ENCODE measurements around the gene ELMO1. TPM values are rescaled to one million over a fixed set of nuclear protein-coding genes. Genes with fewer than 3 reads are reported as not detected.

Gene ELMO1
- total RNA-seq, 4 donors from 2014 or later = 31.1 to 42.9 (median 38.7) TPM

- TF ChIP-seq CTCF (IDR thresholded peaks at IDR 0.05) = no peak
- TF ChIP-seq POLR2A (IDR thresholded peaks at IDR 0.05; ENCODE audit: low read depth) = no peak
- TF ChIP-seq EP300 (IDR thresholded peaks at IDR 0.05) = no peak
- no peak for TF ChIP-seq POLR2AphosphoS5 (IDR thresholded peaks at IDR 0.05)
- intact Hi-C loops (cut with DNase I) = no loop called here
These were observed 397.9 kb downstream of the ELMO1 start for GRCh38 chr7:37050801-37051200.

GRCh38 chr7:37048674-37049073, 400.0 kb downstream of the ELMO1 start:
- Histone ChIP-seq H3K4me1 (peaks cover 10 to 12% (median 11%) of the 10 kb centered on the region in 4 donors), H3K9me3 (no peaks in the 10 kb centered on the region), H3K36me3 (no peaks in the 10 kb centered on the region), H3K27me3 (no peaks in the 10 kb centered on the region), H3K27ac (replicated peaks in 1 of 4) (no peak overlapping the region), H3K4me3 (no peak overlapping the region)
- TF ChIP-seq EP300 (IDR thresholded peaks at IDR 0.05) (no peak), POLR2A (IDR thresholded peaks at IDR 0.05; ENCODE audit: low read depth) (no peak), CTCF (IDR thresholded peaks at IDR 0.05) (no peak), POLR2AphosphoS5 (IDR thresholded peaks at IDR 0.05) (no peak)
- intact Hi-C loops (cut with DNase I) = no loop called here
- no peak for DNase-seq (ENCODE audit: extremely low spot score)
- 84% methylated on average over 3 of the region's 3 CpGs for WGBS

More at GRCh38 chr7:37050801-37051200, 397.9 kb downstream of the ELMO1 start:
- Histone ChIP-seq H3K4me3 (no peak overlapping the region), H3K36me3 (no peaks in the 10 kb centered on the region), H3K27me3 (no peaks in the 10 kb centered on the region), H3K4me1 (peaks cover 5 to 9% (median 6%) of the 10 kb centered on the region in 4 donors), H3K9me3 (no peaks in the 10 kb centered on the region), H3K27ac (replicated peaks in 1 of 4) (no peak overlapping the region)
- no peak for DNase-seq (ENCODE audit: extremely low spot score)
- WGBS = 71% methylated on average over 1 of the region's 1 CpG

- Histone ChIP-seq H3K36me3 (no peaks in the 10 kb centered on the region), H3K9me3 (no peaks in the 10 kb centered on the region), H3K27me3 (no peaks in the 10 kb centered on the region), H3K4me1 (peaks cover 10 to 12% (median 11%) of the 10 kb centered on the region in 4 donors), H3K4me3 (no peak overlapping the region), H3K27ac (replicated peaks in 1 of 4) (no peak overlapping the region)
- intact Hi-C loops (cut with DNase I) = no loop called here
- TF ChIP-seq POLR2A (IDR thresholded peaks at IDR 0.05; ENCODE audit: low read depth) (no peak), CTCF (IDR thresholded peaks at IDR 0.05) (no peak), EP300 (IDR thresholded peaks at IDR 0.05) (no peak)
- WGBS = 85% methylated on average over 6 of the region's 6 CpGs
- no peak for DNase-seq (ENCODE audit: extremely low spot score)
These were observed 401.4 kb downstream of the ELMO1 start for GRCh38 chr7:37047260-37047659.

- intact Hi-C loops (cut with DNase I) = no loop called here
- H3K36me3 ChIP-seq = no peaks in the 10 kb centered on the region
- H3K9me3 ChIP-seq = no peaks in the 10 kb centered on the region
- DNase-seq (ENCODE audit: extremely low spot score) = no peak
- H3K4me3 ChIP-seq = no peak overlapping the region
- WGBS = 76% methylated on average over 2 of the region's 2 CpGs
- peaks cover 10 to 12% (median 11%) of the 10 kb centered on the region in 4 donors for H3K4me1 ChIP-seq
- no peak overlapping the region for H3K27ac ChIP-seq (replicated peaks in 1 of 4)
- TF ChIP-seq EP300 (IDR thresholded peaks at IDR 0.05) = no peak
- no peak for TF ChIP-seq CTCF (IDR thresholded peaks at IDR 0.05)
- TF ChIP-seq POLR2AphosphoS5 (IDR thresholded peaks at IDR 0.05) = no peak
- TF ChIP-seq POLR2A (IDR thresholded peaks at IDR 0.05; ENCODE audit: low read depth) = no peak
- no peaks in the 10 kb centered on the region for H3K27me3 ChIP-seq
These were observed 402.1 kb downstream of the ELMO1 start for GRCh38 chr7:37046531-37047079.

- Histone ChIP-seq H3K27ac (replicated peaks in 1 of 4) (no peak overlapping the region), H3K9me3 (no peaks in the 10 kb centered on the region), H3K4me3 (no peak overlapping the region), H3K4me1 (peaks cover 10 to 12% (median 11%) of the 10 kb centered on the region in 4 donors), H3K36me3 (no peaks in the 10 kb centered on the region), H3K27me3 (no peaks in the 10 kb centered on the region)
- 54% methylated on average over 2 of the region's 2 CpGs for WGBS
- no peak for TF ChIP-seq POLR2A (IDR thresholded peaks at IDR 0.05; ENCODE audit: low read depth)
- no peak for TF ChIP-seq CTCF (IDR thresholded peaks at IDR 0.05)
- TF ChIP-seq EP300 (IDR thresholded peaks at IDR 0.05) = no peak
- no peak for TF ChIP-seq POLR2AphosphoS5 (IDR thresholded peaks at IDR 0.05)
- DNase-seq (ENCODE audit: extremely low spot score) = no peak
- intact Hi-C loops (cut with DNase I) = no loop called here
These were observed 402.9 kb downstream of the ELMO1 start for GRCh38 chr7:37045681-37046179.
